GM19328 (cell line): ENCODE results near the gene MAP3K13.
"Not testable (repeated sequence)": the region's sequence is repeated elsewhere in the genome, so short reads cannot be mapped to it uniquely, and the experiment has no call there.

Experiments
- ATAC-seq: cut with Tn5 transposase; IDR thresholded peaks from one replicate; pipeline ENCODE4 v1.9.1; 2021; ENCODE audit warnings: mild to moderate bottlenecking, moderate library complexity; ENCODE audit not compliant: unreplicated experiment

The MAP3K13 gene

GRCh38 chr3:185393055-185393454, 30.1 kb downstream of the MAP3K13 start:
- ATAC-seq, result no peak

- no peak for ATAC-seq
These were observed 34.7 kb downstream of the MAP3K13 start for GRCh38 chr3:185397676-185398075.

GRCh38 chr3:185399737-185400667, 37.1 kb downstream of the MAP3K13 start:
- no peak for ATAC-seq

GRCh38 chr3:185400866-185401265, 37.9 kb downstream of the MAP3K13 start:
- ATAC-seq, result no peak

- no peak for ATAC-seq
These were observed 38.5 kb downstream of the MAP3K13 start for GRCh38 chr3:185401319-185401955.

- no peak for ATAC-seq
These were observed 39.6 kb downstream of the MAP3K13 start for GRCh38 chr3:185402561-185402960.

- no peak for ATAC-seq
These were observed 40.1 kb downstream of the MAP3K13 start for GRCh38 chr3:185403002-185403401.

GRCh38 chr3:185405243-185405642, 42.3 kb downstream of the MAP3K13 start:
- ATAC-seq, result no peak

GRCh38 chr3:185405664-185406063, 42.7 kb downstream of the MAP3K13 start:
- no peak for ATAC-seq

GRCh38 chr3:185406121-185406620, 43.2 kb downstream of the MAP3K13 start:
- ATAC-seq, result no peak

- no peak for ATAC-seq
These were observed 47.0 kb downstream of the MAP3K13 start for GRCh38 chr3:185409957-185410356.

GRCh38 chr3:185411133-185411532, 48.2 kb downstream of the MAP3K13 start:
- no peak for ATAC-seq

- ATAC-seq, result no peak
These were observed 53.6 kb downstream of the MAP3K13 start for GRCh38 chr3:185416513-185416912.

GRCh38 chr3:185418561-185418977, 55.6 kb downstream of the MAP3K13 start:
- ATAC-seq, result not testable (repeated sequence)

- no peak for ATAC-seq
These were observed 57.8 kb downstream of the MAP3K13 start for GRCh38 chr3:185420762-185421161.

GRCh38 chr3:185421577-185422232, 58.8 kb downstream of the MAP3K13 start:
- ATAC-seq, result peak; percentile 56

- ATAC-seq, result no peak
These were observed 59.7 kb downstream of the MAP3K13 start for GRCh38 chr3:185422677-185423076.

GRCh38 chr3:185423178-185423577, 60.2 kb downstream of the MAP3K13 start:
- no peak for ATAC-seq

- ATAC-seq, result no peak
These were observed 61.5 kb downstream of the MAP3K13 start for GRCh38 chr3:185424435-185424834.

- no peak for ATAC-seq
These were observed 67.4 kb downstream of the MAP3K13 start for GRCh38 chr3:185430375-185430774.

GRCh38 chr3:185439745-185440466, 77.0 kb downstream of the MAP3K13 start:
- ATAC-seq, result no peak
